ENCODE data around the gene SLFN14. TPM values are rescaled to one million over a fixed set of nuclear protein-coding genes. Genes with fewer than 3 reads are reported as not detected.

Gene SLFN14
- total RNA-seq, 1 experiment from 2014 or later = not detected

DNA sequence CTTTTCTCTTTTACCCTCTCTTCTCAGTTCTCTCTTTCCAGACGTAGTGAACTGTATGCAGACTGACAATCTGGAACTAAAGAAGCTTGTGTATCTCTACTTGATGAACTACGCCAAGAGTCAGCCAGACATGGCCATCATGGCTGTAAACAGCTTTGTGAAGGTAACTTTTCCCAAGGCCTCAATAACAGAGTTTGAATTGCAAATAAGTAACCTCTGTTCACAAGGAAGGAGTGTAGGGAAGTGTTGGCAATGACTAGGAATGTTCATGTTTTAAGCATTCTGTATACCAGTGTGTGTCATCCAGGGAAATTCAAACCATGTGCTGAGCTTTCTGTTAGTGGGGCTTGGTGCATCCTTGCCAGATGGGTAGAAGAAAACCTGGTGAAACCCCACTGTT, 45.1 kb upstream of the SLFN14 start:
- H3K27ac ChIP-seq (ENCODE audit: low read length) = no peak overlapping the region
- TF ChIP-seq CTCF (conservative IDR thresholded peaks at IDR 0.05; ENCODE audit: low read depth, low read length) (no peak), EZH2phosphoT487 (IDR thresholded peaks at IDR 0.05; ENCODE audit: borderline replicate concordance, low read length) (no peak), EZH2 (IDR thresholded peaks at IDR 0.05; ENCODE audit: low read length, unreplicated experiment) (no peak)
- DNase-seq = no peak
- no peaks in the 10 kb centered on the region for H4K20me1 ChIP-seq (ENCODE audit: low read length)
- H3K9me3 ChIP-seq (ENCODE audit: low read length) = no peaks in the 10 kb centered on the region
- H3K4me2 ChIP-seq (ENCODE audit: low read length) = no peak overlapping the region
- H3K9ac ChIP-seq (ENCODE audit: low read length) = no peak overlapping the region
- H3F3A ChIP-seq (ENCODE audit: low read length, unreplicated experiment) = no peaks in the 10 kb centered on the region
- no peak for ATAC-seq
- intact Hi-C loops (cut with micrococcal nuclease) = no loop called here
- no peaks in the 10 kb centered on the region for H3K4me1 ChIP-seq (ENCODE audit: insufficient read depth, low read length)
- H3K9me2 ChIP-seq (replicated peaks; ENCODE audit: low read length) = no peaks in the 10 kb centered on the region
- H2AFZ ChIP-seq (ENCODE audit: low read length) = no peak overlapping the region
- H3K27me3 ChIP-seq (ENCODE audit: low read length) = no peaks in the 10 kb centered on the region
- no peaks in the 10 kb centered on the region for H3K79me2 ChIP-seq (ENCODE audit: low read length)
- H3K36me3 ChIP-seq (ENCODE audit: low read depth, low read length) = peaks cover 29% of the 10 kb centered on the region; the same call in 1 of the 2 replicates
- ChIA-PET CTCF (no interaction called here), POLR2A (ENCODE audit: unreplicated experiment) (no interaction called here)
- no TSS peak for BruUV-seq (replicated peaks)
- no peak overlapping the region for H3K4me3 ChIP-seq (ENCODE audit: low read length)

GRCh38 chr17:35603674-35604073, 43.1 kb upstream of the SLFN14 start:
- H3K9me3 ChIP-seq (ENCODE audit: low read length) = no peaks in the 10 kb centered on the region
- H3K4me2 ChIP-seq (ENCODE audit: low read length) = no peak overlapping the region
- BruUV-seq (replicated peaks) = no TSS peak
- H3K79me2 ChIP-seq (ENCODE audit: low read length) = peaks cover 8% of the 10 kb centered on the region; the same call in 1 of the 2 replicates
- H3K9ac ChIP-seq (ENCODE audit: low read length) = no peak overlapping the region
- no peaks in the 10 kb centered on the region for H3K27me3 ChIP-seq (ENCODE audit: low read length)
- H3K27ac ChIP-seq (ENCODE audit: low read length) = no peak overlapping the region
- no peaks in the 10 kb centered on the region for H4K20me1 ChIP-seq (ENCODE audit: low read length)
- no peaks in the 10 kb centered on the region for H3F3A ChIP-seq (ENCODE audit: low read length, unreplicated experiment)
- H3K4me3 ChIP-seq (ENCODE audit: low read length) = no peak overlapping the region
- TF ChIP-seq EZH2 (IDR thresholded peaks at IDR 0.05; ENCODE audit: low read length, unreplicated experiment) (no peak), EZH2phosphoT487 (IDR thresholded peaks at IDR 0.05; ENCODE audit: borderline replicate concordance, low read length) (no peak), CTCF (conservative IDR thresholded peaks at IDR 0.05; ENCODE audit: low read depth, low read length) (no peak)
- ATAC-seq = no peak
- H3K9me2 ChIP-seq (replicated peaks; ENCODE audit: low read length) = no peaks in the 10 kb centered on the region
- no peak overlapping the region for H2AFZ ChIP-seq (ENCODE audit: low read length)
- intact Hi-C loops (cut with micrococcal nuclease) = no loop called here
- H3K36me3 ChIP-seq (ENCODE audit: low read depth, low read length) = peaks cover 33% of the 10 kb centered on the region; the same call in 1 of the 2 replicates
- ChIA-PET POLR2A (ENCODE audit: unreplicated experiment) (no interaction called here), CTCF (no interaction called here)
- H3K4me1 ChIP-seq (ENCODE audit: insufficient read depth, low read length) = no peaks in the 10 kb centered on the region
- no peak for DNase-seq

- Histone ChIP-seq H3K79me2 (ENCODE audit: low read length) (peaks cover 53% of the 10 kb centered on the region), H3K4me1 (ENCODE audit: insufficient read depth, low read length) (no peaks in the 10 kb centered on the region), H3F3A (ENCODE audit: low read length, unreplicated experiment) (no peaks in the 10 kb centered on the region), H3K4me3 (ENCODE audit: low read length) (no peak overlapping the region), H2AFZ (ENCODE audit: low read length) (no peak overlapping the region), H3K36me3 (ENCODE audit: low read depth, low read length) (peaks cover 37% of the 10 kb centered on the region), H3K9me3 (ENCODE audit: low read length) (no peaks in the 10 kb centered on the region), H3K9me2 (replicated peaks; ENCODE audit: low read length) (no peaks in the 10 kb centered on the region), H3K4me2 (ENCODE audit: low read length) (no peak overlapping the region), H3K9ac (ENCODE audit: low read length) (no peak overlapping the region), H4K20me1 (ENCODE audit: low read length) (no peaks in the 10 kb centered on the region), H3K27me3 (ENCODE audit: low read length) (no peaks in the 10 kb centered on the region), H3K27ac (ENCODE audit: low read length) (no peak overlapping the region)
- ATAC-seq (no peak), DNase-seq (no peak)
- intact Hi-C loops (cut with micrococcal nuclease) = no loop called here
- POLR2A ChIA-PET (ENCODE audit: unreplicated experiment) = interaction anchor here (0.6 kb wide), 1 partner anchor 352 kb away, joined by 5 read pairs; no protein-coding TSS in a partner anchor
- BruUV-seq (replicated peaks) = no TSS peak
- CTCF ChIA-PET = no interaction called here
- TF ChIP-seq CTCF (conservative IDR thresholded peaks at IDR 0.05; ENCODE audit: low read depth, low read length) (no peak), EZH2phosphoT487 (IDR thresholded peaks at IDR 0.05; ENCODE audit: borderline replicate concordance, low read length) (no peak), EZH2 (IDR thresholded peaks at IDR 0.05; ENCODE audit: low read length, unreplicated experiment) (no peak)
Observed at GRCh38 chr17:35597604-35598003, 37.0 kb upstream of the SLFN14 start.

Data from PC-3 (cell line).